NCI-H1048 (cell line): ENCODE measurements around the gene SLC8A3.

Experiments
- DNase-seq: peaks from one replicate; lab custom pipeline; 2025; lab: John Stamatoyannopoulos, UW

SLC8A3 gene

DNA sequence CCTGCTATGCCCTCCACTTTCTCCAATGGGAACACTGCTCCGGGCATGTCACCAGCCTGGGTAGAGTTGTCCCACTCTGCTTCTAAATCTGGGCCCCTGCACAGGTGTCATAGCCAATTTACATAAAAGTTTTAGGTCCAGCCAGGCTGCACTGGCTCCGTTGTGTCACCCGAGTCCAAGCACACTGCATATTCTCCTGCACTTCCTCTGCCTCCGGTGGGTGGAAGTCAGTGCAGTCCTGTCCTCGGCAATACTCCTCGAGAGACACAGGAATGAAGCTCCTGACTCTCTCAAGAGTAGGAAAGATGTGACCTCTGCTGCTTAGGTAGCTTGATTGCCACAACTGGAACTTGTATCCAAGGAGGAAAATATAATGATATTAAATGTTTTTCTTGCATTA lies 15.2 kb downstream of the SLC8A3 start:
- DNase-seq: no peak

DNA sequence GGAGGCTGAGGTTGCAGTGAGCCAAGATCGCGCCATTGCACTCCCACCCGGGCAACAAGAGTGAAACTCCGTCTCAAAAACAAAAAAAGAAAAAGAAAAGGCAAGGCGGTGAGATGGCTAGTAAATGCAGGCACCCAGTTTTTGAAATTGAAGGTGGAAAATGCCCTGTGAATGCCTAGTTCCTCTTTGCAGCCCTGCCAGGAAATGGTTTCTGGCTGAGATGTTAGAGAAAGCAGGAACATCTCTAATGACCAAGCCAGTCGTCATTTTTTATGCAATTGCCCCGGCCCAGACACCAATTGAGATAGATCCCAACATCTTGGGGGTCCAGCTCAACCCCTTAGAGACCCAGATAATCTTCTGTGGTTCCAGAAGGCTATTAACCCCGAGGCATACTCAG lies 17.0 kb downstream of the SLC8A3 start:
- no peak for DNase-seq

DNA sequence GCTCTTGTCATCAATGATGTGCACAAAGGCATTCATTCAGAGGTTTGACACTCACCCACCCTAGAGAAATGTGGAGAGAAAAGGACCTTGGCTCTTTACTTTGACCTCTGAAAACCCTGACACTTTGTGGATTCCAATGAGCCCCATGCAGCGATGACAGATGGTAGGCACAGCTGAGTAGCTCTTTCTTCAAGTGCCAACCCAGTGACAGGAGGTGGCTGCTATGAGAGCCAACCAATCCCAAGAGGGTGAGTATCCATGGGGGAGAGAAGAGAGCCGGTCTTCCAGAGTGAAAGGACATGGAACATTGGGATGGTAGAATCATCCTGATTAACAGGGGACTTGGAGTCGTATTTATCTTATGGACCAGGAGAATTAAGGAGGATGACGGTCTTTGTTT lies 17.8 kb downstream of the SLC8A3 start:
- DNase-seq: no peak

DNA sequence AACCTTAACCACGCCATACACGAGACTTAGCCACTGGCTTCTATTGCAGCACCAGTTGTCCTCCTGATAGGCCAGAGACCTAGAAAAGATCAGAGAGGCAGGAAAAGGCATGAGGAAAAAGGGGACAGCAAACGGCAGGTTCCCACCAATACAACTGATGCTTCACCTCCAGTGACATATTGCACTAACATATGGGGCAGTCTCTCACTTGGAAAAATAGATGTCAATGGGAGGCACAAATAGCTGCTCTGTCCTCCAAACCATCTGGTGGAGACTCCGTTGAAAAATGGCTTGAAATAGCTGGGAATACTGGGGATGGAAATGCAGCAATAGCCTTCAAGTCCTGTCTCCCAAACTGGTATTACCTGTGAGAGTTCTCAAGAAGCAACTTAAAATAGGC lies 20.3 kb downstream of the SLC8A3 start:
- no peak for DNase-seq

DNA sequence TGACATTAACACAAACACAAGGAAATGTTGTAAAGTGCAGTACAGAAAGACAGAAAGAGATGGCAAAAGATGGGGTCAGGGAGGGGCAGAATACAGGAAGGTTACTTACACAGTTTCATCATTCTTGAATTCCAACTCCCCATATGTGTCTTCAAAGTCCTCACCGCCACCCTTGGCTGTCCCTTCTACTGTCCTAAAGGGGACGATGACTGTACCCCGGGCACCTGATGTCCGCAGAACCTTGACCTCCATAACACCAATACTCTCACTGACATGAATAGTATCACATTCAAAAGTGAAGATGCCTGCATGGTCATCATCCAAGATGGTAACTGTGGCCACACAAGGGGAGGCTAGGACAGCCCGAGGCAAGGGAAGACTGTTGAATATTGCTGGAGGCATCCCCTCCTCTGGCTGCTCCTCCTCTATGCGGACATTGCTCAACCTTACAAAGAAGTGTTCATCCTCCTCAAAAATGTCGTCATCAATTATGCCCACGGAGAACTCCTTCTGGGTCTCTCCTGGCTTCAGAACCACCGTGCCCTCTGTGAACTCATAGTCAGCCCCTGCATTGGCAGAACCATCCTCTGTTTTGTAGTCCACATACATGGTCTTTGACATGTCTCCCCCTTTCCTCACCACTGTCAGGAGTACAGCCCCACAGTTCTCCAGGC lies 22.1 kb downstream of the SLC8A3 start:
- no peak for DNase-seq

DNA sequence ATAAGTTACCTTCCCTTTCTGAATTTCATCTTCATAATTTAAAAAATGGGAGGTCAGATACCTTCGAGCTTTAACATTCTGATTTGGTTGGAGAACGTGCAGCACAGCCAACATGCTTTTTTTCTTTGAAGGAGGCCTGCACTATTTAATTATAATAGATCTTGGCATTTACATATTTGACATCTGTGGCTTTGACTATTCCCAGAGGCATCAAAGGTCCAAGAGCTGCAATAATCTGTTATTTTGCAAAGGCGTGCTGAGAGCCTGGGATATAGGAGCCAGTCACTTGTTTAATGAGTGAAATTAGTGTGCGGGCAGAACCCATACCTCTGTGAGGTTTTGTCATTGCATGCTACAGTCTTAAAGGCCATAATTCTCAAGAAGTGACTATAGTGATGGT lies 26.4 kb downstream of the SLC8A3 start:
- DNase-seq: no peak

DNA sequence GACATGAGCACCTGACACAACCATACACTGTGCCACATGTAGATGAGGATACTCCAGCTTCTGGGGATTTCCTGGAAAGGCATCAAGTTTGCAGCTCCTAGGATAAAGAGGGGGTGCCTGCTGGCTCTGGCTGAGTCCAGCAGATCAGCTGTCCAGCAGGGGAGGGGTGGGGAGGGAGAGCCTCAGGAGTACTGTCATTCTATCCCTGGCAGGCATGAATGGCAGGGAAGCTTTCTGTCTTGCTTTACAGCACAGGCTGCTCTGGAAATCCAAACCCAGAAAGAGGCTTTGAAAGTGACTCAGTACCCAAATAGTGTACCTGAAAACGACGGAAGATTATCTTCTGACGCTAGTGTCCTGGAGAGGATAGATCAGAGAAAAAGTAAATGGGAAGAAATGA lies 32.2 kb downstream of the SLC8A3 start:
- no peak for DNase-seq

DNA sequence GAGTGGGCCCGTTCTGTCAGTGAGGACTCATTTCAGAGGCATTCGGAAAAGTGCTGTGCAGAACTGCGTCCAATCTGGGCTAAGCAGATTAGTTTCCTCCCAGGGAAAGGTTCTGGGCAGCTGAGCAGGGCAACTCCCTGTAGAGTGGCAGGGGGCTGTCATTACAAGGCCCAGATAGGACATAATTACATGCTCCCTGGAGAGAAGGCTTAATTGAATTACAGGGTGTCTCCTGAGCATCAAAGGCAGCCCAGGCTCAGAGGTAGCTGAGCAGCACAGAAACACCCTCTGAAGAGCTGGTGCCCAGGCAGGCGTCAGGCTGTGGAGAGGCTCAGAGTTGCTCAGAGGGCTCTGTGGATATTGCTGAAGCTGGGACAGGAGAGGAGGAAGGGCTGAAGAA lies 36.0 kb downstream of the SLC8A3 start:
- DNase-seq: no peak

DNA sequence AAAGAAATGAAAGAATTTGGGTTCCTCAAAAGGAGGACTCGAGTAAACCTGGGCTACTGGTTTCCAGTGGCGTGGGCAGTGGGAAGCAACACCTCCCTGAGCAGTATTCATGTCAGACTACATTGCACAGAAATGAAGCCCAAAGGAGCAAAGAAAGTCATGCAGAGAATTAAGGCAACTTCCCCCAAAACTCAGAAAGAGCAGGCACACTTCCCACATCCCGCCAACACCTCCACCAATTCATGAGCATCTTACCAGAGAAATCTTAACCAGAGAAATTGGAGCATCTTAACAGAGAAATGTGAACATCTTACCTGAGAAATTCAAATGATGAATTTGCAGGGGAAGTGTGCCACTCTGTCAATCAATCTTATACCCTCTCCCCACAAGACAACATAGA lies 36.7 kb downstream of the SLC8A3 start:
- DNase-seq: no peak

DNA sequence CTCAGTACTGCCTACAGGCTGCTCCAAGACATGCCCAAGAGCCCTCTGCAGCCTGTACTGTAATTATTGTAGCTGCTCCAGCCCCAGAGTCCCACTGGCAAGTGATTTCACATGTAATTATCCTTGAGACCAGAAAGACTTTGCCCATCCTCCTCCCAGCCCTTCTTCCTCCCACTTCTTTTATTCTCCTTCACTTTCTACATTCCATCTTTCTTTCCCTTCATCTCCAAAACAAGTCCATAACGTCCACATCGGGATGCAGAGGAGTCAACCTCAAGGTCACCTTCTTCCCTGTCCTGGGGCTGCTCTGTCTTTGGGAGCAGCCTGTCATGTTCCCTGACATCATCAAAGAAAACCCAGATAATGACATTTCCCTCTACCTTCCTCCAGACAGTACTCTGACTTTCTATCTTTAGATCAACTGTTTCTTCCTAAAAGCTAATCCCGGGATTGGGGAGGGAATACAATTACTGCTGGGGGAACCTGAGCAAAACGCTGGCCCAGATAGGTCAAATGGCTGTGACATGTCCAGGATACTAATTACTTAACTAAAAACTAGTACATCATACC lies 39.1 kb downstream of the SLC8A3 start:
- DNase-seq: no peak

DNA sequence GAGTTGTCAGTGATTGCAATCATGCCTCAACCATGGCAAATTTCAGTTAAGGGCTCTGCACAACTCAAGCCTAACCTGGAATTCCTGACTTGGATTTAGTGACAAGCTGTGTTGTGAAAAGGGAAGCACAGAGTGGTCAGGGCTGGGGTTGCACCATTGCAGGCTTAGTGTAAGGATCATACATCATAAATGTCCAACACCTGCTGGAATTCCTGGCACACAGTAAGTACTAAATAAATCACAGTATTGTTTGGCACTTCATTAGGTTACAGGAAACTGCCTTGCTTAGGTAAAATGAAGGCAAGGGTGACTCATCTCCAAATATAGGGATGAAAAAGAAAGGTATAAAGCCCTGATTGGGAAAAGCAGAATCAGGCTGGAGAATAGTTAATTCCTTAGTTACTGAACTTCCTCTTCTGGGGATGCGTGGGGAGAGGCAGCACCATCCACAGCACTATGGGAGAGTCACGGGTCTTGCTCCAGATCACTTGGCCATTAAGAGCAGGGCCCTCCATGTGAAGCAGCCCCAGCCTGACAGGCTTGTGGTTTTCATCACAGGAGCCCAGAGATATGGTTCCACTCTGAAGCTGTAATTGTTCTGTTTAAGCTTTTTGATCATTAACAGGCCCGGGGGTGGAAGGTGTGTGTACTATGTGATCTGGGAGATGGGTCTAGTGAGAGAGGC lies 39.7 kb downstream of the SLC8A3 start:
- no peak for DNase-seq

DNA sequence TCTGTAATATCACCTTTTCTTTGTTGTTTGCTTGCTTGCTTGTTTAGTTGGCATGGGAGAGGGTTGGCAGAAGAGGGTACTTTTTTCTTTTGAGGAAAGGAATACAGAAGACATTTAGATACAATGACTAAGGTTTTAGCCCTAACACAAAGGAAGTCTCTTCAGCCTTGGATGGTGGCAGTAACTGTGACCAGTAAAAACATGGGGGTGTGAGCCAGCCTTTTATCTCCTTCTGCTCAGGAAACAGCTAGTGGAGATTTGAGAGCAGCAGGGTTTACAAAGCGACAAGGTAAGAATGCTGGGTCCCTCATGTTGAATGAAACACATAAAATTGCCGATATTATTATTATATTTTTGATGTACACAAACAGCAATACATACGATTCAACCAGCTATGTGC lies 40.4 kb downstream of the SLC8A3 start:
- no peak for DNase-seq

DNA sequence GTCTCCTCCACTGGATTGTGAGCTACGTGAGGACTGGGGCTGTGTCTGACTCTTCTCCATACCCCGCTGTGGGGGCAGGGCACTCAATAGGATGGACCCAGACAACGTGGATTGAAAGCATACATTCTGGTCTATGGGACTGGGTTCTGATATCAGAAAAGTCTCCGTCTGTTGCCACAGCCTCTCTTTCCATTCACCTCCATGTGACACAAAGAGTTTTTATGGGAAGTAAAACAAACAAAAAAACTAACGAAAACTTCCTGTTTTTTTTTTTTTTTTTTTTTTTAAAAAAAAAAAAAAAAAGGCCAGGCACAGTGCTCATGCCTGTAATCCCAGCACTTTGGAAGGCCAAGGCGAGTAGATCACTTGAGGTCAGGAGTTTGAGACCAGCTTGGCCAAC lies 44.7 kb downstream of the SLC8A3 start:
- DNase-seq: no peak

DNA sequence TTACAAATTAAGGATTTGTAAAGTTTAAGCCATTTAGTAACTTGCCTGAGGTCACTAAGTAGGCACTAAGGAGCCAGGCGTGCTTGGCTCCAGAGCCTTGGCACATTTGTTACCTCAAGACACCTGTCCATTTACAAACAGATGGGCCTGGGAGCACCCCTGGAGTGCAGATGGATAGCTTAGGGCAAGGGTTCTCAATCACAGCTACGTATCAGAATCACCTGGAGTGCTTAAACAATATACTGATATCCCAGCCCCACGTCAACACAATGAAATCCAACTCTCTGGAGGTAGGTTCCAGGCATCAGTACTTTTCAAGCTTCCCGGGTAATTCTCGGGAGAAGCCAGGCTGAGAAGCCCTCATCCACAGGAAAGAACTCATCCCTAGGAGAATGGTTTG lies 45.4 kb downstream of the SLC8A3 start:
- DNase-seq: no peak

DNA sequence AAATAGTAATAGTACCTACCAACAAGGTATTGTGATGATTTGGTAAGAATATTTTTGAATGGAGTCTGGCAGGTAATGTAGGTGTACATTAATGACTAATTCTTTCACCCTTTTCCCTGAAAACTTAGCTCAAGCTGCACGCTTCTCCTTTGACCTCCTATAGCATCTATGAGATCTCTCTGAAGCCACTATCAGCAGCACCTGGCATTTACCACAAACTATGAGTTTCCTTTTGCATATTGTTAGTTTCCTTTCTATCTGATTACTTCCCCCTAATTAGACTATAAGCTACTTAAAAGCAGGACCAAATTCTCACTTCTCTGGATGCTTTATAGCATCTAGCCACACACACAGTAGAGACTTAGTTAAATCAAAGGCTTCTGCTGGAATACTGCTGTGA lies 48.1 kb downstream of the SLC8A3 start:
- no peak for DNase-seq

DNA sequence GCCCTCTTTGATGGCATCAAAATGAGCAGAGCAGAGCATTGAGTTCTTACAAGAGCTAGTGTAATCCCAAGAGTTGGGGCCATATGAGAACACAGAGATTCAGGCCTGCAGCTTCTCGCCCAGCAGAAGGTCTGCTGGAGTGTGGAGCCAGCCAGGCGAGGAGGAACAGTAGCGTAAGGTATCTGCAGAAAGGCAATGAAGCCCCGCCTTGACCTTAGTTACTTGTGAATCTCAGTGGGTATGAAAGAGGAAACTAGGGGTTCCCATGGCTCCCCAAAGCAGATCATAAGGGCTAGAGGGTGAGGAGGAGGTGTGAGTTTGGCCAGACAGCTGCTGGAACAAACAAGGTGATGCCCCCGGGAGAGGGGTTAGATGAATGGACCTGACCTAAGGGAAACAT lies 49.4 kb downstream of the SLC8A3 start:
- no peak for DNase-seq

DNA sequence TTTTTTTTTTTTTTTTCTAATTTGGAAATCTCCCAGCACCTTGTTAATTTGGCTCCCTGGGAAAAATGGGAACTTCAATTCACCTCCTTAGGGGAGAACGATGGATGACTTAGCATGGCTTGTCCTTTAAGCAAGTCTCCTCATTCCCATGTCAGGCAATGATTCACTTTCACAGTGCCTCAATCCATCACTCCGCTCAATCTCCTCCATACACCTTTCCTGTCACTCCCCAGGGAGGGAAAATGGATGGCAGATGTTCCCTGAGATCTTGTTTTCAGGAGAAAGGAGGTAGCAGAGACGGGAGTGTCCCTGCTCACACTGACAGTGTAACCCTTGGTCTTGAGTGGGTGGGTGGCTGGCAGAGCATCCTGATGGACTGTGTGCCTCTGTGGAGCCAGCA lies 51.0 kb downstream of the SLC8A3 start:
- no peak for DNase-seq

DNA sequence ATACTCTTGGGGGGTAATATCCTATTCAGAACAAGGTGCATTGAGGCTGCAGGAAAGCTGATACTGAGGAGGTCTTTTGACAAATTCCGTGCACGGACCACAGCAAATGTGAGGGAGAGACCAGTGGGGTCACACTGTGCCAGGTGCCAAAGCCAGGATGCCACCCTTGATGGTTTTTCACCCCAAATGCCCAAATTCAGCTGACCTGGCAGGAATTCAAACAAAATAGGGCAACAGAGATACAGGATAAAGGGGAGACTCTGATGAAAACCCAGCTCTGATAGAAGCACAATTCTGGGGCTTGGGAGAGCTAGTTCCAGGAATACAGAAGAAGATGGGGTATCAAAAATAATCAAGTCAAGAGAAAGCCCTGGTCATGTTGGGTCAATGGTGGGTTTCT lies 55.3 kb downstream of the SLC8A3 start:
- no peak for DNase-seq

DNA sequence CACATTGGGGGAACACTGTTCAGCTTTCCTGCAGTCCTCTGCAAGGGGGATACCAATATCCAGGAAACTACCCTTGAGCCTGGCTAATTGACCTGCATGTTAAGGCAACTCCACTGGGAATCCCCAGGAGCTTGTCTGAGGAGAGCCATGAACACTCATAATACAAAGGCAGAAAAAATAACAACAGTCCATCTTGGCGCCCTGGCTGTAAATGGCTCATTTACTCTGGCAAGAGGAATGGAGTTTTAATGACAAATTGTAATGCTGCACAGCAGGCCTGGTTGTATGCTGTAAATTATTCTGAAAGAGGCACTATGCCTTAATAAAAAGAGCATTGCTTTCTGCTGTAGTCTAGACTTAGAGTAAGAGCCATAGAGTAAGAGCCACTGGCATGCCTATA lies 58.3 kb downstream of the SLC8A3 start:
- DNase-seq: no peak

DNA sequence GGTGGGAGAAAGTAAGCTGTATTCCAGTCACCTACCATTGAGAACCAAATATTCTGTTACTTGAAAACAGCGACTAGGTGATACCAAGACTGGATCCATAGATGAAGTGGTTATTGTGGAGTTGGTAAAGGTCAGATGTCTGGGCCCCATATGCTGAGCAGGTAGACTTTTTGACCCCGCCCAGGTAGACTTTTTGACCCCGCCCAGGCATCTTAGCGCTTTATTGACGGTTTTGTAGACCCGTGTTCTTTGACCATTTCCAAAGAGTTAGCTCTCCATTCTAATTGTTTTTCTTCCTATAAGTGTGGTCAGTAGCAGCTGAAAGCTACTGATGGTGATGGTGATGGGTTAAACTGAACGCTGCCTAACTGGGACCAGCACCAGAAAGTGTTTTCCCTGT lies 61.6 kb downstream of the SLC8A3 start:
- no peak for DNase-seq

DNA sequence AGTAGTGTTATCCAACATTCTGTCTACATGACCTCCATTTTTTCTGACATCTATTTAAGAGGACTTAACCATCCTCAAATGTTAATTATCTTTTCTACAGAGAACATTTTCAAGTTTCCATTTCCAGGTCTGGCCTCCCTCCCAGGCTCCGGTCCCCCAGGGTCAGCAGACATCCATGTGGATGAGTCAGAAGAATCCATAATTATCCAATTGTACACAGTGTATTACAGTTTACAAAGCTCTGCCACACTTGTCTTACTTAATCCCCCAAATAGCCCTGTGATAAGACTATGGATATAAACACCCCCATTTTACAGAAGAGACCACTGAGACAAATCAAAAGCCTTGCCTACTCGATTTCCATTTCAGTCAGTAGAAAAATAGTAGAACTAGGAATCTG lies 65.0 kb downstream of the SLC8A3 start:
- no peak for DNase-seq

DNA sequence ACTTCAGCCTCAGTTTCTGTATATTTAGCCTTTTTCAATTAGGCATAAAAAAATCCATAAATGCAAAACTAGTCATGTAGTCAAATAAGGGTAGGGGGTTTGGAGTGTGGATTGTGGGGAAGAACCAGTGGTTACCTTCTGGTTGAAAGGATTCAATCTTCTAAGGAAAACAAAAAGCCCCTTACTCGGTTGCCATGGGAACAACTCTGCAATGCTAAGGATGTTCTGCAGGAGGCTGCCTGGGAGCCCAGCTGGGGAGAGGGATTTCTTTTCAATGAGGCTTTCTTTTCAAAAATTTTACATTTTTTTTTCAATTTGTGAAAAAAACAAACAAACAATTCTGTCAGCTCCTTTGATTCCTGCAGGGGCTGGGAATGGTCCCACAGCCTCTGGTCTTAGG lies 67.2 kb downstream of the SLC8A3 start:
- no peak for DNase-seq

DNA sequence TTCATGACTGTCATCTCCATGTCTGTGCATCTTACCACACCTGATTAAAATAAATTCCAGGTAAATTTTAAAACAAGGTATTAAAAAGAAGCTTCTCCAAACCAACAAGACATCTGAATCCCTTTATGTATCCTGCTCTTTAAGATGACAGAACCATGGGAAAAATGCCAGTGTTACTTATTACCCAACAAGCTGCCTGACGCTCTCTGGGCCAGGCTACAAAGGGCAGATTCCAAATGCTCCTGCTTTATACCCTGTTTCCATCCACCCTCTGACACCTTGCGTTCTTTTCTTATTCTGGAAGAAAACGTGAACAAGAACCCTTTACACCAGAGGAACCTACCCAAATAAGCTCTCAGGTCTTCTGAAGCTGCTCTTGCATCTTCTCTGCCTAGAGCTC lies 70.7 kb downstream of the SLC8A3 start:
- DNase-seq: no peak

DNA sequence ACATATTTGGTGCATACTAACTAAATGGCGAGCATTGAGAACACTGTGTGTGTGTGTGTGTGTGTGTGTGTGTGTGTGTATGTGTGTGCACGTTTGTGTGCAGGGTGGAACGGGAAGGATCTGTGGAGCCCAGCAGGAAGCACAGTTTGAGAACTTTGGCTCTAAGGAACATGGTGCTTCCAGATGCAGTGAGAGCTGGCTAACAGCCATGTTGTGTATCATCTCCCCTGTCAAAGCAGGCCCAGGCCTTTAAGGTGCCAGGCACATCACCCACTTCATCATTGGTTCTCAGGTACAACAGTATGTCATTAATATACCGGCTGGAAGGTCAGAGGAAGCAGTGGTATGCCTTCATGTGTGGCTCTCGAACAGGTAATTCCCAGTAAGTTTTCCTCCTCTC lies 72.5 kb downstream of the SLC8A3 start:
- DNase-seq: no peak
